HT1080 (cell line): ENCODE measurements around the gene STMND1. TPM values are rescaled to one million over a fixed set of nuclear protein-coding genes. Genes with fewer than 3 reads are reported as not detected.
"Not testable (repeated sequence)": the region's sequence is repeated elsewhere in the genome, so short reads cannot be mapped to it uniquely, and the experiment has no call there.

Source experiments
- DNase-seq: peaks from one replicate; pipeline ENCODE4 v3.0.0-alpha.2; 2015; ENCODE audit warnings: low read depth
- polyA plus RNA-seq, 2 experiments: library from polyadenylated mRNA; depleted of rRNA; stranded (reverse); fragments of >200 nt; gene quantifications; 2 replicates each; pipeline ENCODE4 v1.2.3, GENCODE V29; 2015
- total RNA-seq: library from RNA; depleted of rRNA; stranded (reverse); fragments of >200 nt; shearing (Covaris generic); gene quantifications from 2 replicates; pipeline ENCODE4 v1.2.3, GENCODE V29; 2014; rRNA removed

Gene STMND1
- total RNA-seq = not detected in 2 replicates
- not detected in 2 replicates for polyA plus RNA-seq (2015; cell fraction: cytosol; rRNA removed)
- polyA plus RNA-seq (2015; cell fraction: nucleus; rRNA removed) = not detected in 2 replicates

DNA sequence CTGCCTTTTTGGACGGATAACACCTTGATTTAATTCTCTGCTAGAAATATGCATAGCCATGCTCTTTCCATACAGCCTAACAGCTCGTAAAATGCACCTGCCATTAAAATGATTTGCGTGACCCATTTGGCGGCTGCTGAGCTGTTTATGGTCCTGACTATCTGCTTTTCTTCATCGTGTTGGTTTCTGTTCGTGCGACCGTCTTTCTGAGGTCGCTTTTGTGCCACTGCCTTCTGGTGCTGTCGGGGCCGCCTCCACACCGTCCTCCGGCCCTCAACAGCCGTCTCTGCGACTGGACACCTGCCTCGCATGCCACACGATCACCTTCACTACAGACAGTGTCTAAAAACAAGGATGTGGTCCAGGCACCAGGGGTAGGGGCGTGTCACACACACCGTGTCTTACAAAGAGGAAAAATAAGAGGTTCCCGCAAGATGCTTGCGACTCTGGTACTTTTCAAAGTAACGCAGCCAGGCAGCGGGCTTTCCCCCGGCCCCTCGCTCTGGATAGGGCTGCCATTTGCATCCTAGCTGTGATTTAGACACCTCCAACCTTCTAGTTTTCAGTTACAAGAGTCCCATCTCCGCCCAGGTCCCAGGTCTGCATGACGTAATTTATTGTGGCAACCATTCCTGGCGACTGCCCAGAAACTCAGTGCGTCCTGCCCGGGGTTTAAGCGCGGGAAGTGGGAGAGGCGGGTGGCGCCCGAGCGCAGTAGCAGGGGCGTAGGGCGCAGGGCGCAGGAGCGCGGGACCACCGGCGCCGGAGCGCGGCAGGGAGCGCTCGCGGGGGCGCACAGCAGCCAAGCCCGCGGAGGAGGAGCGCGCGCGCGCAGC lies at the start of gene STMND1:
Gene STMND1 (plus strand): TSS at position 629 of the 836 bp plus-strand sequence. CDS start 208 bp downstream, outside the sequence.
- DNase-seq = no peak

DNA sequence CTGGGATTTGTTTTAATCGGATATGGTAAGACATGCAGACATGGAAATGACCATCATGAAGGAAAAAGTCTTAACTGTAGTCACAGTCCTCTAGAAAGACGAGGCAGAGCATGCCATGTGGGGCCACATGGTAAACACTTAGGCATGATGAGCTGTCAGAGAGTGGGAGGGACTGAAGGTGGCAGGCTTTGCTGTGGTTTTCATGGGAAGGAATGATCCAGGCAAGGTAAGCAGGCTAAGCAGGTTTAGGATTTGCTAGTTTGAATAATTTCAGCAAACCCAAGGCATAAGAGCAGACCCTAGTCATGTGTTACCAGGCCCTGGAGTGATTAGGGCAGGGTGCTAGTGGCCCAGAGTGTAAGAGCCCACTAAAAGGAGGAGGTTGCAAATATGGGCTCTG lies 47.2 kb upstream of the STMND1 start:
- DNase-seq = no peak

DNA sequence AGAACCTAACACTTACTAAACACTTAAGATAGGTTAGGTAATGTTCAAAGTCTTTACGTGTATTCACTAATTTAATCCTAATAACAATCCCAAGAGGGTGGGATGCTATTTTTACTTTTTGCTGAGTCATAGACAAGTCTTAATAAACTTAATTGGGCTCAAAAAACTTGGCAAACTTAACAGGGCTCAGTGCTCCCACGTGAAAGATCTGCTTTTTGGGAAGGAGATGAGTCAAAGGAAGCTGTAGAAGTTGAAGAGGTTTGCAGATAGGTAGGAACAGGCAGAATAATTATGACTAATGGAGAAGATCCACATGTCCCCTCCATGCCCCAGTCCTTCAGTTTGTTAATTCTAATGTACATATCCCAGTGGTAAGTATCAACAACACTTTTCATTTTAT lies 44.5 kb upstream of the STMND1 start:
- DNase-seq = peak; percentile 51

DNA sequence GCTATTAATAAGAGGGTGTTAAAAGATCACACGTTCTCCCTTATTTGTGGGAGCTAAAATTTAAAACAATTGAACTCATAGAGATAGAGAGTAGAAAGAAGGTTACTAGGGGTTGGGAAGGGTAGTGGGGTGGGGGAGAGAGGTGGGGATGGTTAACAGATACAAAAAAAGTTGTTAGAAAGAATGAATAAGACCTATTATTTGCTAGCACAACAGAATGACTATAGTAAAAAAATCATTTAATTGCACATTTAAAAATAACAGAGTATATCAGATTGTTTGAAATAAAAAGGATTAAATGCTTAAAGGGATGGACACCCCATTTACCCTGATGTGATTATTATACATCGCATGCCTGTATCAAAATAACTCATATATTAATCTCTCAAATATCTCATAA lies 43.3 kb upstream of the STMND1 start:
- no peak for DNase-seq

DNA sequence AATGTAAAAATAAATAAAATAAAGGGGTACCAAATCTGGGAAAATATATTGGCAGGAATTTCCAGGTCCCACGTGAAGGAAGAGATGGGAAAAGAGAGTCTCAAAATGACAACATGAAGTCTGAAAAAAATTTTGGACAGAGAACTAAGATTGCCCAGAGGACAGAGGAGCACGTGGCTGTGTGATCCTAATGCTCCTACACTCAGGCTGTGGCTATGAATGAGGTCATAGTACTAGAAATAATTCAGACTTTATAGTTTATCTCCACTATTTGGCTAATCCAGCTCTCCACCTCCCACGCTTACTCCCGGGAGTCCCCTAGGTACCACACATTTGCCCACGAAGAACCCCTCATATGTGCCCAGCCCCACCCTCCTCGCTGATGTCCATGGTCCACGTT lies 42.8 kb upstream of the STMND1 start:
- no peak for DNase-seq

DNA sequence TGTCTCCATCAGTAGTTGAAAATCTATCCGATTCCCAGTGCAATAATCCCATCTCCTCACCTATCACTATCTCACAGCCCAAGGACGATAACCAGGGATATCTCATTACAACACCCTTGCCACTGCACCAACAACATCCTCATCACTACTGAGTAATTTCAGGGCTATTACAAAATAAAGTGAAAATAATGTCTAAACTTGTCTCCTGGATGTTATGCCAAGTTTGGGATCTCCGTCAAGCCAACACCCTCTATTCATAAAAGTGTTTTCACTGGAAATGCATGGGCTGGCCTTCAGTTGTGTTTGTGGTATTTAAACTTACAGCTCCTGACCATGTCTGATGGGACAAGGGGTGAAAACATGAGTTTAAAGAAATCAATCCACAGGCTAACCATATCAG lies 42.0 kb upstream of the STMND1 start:
- no peak for DNase-seq

DNA sequence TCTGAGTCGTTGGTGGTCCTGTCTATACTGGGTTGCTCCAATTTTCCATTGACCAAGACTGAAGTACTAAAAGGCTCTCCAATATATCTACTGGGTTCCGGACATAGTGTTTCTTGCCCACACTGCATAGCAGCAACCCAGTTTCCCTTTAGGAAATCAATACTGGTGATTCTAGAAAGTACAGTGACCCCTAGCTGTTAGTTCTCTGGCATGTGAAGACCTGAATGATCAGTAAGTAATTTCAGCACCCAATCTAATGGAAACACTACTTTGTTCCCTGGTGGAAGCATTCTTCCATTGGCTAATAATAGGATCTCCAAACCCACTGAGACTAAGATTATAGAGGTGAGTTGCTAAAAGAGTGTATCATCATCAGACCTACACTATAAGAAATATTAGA lies 40.8 kb upstream of the STMND1 start:
- no peak for DNase-seq

DNA sequence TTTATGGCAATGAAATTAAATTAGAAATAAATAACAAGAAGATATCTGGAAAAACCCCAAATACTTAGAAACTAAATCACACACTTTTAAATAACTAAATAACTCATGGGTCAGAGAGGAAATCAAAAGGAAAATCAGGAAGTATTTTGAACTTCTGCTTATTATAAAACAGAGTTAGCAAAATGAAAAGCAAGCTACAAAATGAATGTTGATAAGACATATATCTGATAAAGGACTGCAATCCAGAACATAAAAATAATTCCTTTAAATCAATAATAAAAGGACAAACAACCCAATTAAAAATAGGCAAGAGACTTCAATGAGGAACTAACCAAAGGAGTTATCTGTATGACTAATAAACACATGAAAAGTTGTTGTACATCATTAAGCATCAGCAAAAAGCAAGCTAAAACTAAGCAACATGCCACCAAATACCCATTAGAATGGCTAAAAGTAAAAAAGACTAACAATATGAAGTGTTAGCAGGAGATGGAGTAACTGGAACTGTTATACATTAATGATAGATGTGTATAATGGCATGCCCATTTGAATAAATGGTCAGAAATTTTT lies 38.9 kb upstream of the STMND1 start:
- DNase-seq = no peak

DNA sequence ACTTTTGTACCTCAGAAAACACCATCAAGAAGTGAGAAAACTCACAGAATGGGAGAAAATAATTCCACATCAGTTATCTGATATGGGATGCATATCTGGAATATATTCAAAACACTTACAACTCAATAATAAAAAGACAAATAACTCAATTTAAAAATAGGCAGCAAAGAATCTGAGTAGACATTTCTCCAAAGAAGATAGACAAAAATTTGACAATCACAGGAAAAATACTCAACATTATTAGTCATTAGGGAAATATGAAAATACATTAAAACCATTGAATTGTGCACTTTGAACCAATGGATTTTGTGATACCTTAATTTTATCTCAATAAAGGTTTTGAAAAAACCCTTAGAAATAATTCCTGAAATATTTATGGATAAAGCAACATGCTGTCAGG lies 36.9 kb upstream of the STMND1 start:
- no peak for DNase-seq

DNA sequence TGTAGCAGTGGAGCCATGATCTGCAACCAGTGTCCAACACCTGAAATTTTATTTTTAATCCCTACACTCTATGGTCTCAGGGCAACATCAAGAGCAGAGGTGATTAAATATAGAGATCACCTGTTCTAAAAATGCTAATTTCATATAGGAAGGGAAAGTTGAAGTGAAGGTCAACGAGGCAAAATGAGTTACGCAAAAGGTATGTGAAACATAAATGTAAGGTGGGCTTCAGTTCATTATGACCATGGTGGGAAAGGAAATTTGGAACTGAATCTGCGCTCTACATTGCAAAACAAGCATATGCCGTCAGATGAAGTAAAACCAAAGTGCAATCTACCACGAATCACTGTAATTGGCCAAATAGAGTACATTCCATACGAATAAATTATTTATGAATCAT lies 35.2 kb upstream of the STMND1 start:
- DNase-seq = no peak

DNA sequence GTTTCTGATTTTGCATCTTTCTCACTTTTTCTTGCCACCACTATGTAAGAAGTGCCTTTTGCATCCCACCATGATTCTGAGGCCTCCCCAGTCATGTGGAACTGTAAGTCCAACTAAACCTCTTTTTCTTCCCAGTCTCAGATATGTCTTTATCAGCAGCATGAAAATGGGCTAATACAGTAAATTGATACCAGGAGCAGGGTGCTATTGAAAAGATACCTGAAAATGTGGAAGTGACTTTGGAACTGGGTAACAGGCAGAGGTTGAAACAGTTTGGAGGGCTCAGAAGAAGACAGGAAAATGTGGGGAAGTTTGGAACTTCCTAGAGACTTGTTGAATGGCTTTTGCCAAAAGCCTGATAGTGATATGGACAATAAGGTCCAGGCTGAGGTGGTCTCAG lies 32.9 kb upstream of the STMND1 start:
- DNase-seq = not testable (repeated sequence)

DNA sequence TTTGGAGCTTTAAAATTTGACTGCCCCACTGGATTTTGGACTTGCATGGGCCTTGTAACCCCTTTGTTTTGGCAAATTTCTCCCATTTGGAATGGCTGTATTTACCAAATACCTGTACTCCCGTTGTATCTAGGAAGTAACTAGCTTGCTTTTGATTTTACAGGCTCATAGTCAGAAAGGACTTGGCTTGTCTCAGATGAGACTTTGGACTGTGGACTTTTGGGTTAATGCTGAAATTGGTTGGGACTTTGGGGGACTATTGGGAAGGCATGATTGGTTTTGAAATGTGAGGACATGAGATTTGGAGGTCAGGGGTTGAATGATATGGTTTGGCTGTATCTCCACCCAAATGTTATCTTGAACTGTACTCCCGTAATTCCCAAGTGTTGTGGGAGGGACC lies 31.4 kb upstream of the STMND1 start:
- DNase-seq = not testable (repeated sequence)

DNA sequence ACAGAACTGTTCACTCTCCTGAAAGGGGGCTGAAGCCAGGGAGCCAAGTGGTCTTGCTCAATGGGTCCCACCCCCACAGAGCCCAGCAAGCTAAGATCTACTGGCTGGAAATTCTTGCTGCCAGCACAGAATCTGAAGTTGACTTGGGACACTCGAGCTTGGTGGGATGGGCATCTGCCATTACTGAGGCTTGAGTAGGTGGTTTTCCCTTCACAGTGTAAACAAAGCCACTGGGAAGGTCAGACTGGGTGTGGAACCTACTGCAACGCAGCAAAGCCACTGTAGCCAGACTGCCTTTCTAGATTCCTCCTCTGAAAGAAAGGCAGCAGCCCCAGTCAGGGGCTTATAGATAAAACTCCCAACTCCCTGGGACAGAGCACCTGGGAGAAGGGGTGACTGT lies 28.3 kb upstream of the STMND1 start:
- not testable (repeated sequence) for DNase-seq

DNA sequence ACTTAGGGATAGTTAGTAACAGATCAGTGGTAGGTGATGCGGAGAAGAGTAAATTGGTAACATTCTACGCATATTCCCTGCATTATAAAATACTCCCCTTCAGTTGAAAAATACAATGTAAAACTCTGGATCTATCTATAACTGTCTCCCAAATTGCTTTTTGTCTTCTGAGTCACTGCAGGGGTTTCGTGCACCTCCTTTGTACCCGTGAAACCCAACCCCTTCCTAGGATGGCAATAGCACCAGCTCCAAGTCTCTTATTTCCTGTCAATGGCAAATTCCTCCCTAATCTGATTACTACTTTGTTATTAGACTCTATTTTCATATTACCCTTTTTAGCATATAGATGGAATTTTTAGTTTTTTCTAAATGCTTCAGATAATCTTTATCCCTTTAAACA lies 20.6 kb upstream of the STMND1 start:
- DNase-seq = no peak

DNA sequence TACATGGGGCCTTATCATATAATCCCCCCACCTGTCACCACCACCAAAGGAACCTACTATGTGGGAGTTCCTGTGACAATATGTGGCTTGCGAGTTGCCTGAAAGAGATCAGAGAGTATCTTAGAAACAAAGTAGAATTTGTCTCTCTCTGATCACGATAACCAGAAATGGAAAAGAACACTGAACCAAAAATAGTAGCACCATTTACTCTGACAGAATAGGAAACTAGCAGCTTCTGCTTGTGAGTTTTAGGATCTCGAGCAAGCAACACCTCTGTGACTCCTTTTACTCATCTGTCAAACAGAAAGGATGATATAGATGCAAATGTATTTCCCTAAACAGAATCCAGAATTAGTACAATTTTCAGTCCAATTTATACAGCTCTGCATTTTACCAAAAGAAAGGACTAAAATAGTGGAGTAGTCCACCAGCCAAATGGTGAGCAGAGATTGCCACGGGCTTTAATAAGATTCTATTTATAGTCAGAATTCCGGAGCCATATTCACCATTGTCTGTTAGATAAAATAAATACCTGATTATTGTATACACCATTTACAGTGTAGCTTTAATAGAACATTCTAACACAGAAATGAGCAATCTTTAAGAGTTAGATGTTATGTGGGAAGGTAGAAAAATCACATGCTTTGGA lies 19.9 kb upstream of the STMND1 start:
- no peak for DNase-seq

DNA sequence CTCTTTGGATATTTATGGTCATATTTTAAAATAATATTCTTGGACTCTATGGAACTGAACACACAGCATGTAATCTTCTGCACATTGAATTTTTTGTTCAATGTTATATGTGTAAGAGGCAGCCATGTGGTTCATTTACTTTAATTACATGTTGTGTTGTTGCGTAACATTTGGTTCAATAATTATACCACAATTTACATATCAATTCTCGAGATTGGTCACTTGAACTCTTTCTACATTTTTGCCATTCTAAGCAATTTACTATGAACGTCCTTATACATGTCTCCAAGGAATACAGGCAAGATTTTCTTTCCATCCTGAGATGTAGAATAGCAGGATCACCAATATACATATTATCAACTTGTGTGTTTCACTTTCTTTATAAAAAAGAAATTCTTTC lies 18.5 kb upstream of the STMND1 start:
- DNase-seq = no peak

DNA sequence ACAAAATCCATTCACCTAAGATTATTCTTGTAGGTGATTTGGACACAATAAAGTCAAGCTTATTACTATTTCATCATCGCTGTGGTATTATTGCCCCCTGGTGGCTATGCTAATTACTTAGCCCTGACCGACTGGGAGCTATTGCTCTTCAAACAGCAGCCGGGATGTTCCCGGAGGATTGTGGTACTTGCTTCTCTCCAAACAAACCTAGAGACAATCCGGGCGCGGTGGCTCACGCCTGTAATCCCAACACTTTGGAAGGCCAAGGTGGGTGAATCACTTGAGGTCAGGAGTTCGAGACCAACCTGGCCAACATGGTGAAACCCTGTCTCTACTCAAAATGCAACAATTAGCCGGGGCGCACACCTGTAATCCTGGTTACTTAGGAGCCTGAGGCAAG lies 15.4 kb upstream of the STMND1 start:
- peak; percentile 65 for DNase-seq

DNA sequence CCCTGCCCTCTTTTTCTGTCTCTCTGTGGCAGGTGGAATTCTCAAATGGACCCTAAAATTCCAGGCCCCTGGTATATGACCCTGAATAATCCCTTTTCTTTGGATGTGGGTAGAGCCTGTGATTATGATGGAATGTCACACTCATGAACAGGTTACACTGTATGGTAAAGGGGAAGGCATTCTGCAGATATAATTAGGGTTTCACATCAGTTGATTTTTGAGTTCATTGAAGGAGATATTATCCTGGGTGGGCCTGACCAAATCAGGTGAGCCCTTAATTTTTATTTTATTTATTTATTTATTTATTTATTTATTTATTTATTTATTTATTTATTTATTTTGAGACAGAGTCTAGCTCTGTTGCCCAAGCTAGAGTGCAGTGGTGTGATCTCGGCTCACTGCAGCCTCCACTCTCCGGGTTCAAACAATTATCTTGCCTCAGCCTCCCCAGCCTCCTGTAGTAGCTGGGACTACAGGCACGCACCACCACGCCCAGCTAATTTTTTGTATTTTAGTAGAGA lies 13.7 kb upstream of the STMND1 start:
- DNase-seq = no peak

DNA sequence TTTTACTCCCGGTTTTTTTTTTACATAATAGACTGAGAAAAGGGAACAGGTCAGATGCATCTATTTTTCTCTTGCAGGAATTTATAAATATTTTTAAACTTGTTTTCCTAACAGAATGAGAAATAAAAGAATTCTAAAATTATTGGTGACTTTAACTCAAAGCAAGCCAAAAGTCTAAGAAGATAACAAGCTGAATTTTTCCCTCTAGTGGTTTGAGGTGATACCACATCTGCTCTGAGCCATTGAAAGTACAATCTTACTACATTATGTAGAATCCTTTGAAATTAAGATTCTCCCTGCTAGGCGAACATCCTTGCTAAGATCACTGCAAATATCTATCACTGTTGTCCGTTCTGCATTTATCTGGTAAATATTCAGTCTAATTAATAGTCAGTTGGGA lies 10.7 kb upstream of the STMND1 start:
- no peak for DNase-seq

DNA sequence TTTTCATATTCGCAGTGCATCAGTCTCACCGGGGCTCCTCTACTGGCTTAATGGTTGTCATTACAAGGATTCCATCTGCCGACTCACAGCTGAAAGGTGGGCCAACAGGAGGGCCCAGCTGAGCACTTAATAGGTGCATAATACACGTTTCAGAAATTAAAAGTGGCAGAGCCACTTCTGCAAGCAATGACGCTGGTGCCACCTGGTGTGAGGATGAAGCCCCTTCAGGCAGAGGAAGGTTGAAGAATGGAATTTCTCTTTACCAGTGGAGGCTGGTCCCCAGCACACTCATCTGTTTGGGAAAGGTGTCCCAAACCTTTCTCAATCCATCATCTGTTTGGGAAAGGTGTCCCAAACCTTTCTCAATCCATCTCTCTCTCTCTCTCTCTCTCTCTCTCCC lies 8.2 kb upstream of the STMND1 start:
- DNase-seq = peak; percentile 8

DNA sequence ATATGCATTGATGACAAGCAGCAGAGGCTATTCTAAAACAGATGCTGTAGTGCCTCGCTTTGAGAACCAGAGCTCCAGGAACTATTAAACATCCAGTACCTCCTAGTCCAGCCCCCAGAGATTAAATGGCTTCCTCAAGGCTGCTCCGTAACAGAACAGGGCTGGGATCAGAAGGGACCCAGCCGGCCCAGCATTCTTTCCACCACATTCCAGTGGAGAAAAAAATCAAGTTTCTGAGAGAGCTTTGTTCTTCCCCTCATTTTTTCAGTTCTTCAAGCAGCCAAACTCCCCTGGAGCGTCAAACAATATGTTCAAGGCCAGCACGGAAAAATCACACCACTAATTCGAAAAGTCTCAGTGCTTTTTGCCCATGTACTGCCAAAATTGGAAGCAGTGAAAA lies 5.8 kb upstream of the STMND1 start:
- DNase-seq = no peak

DNA sequence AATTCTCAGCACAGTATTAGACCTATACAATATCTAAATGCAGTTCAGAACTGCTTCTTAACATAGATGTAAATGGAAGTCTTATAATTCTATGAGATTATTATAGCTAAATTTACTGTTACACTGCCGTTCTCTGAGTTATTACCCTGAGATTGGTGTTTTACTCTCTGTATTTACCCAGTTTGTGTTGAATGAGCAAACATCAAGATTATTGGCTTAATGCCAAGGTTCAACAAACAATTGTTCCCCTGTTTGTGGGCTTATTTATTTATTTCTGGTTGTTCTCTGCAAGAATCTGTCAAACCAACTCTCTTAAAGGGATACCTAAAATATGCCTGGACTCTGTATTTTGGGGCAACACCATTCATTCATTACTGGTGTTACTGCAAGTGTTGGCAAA lies 5.2 kb upstream of the STMND1 start:
- no peak for DNase-seq
